GM23338 (cell line): ENCODE results near the gene GCFC2. TPM values are rescaled to one million over a fixed set of nuclear protein-coding genes. Genes with fewer than 3 reads are reported as not detected.
A peak's percentile ranks its signal among the peaks of the same experiment; 100 is the strongest.
"Not testable (repeated sequence)": the region's sequence is repeated elsewhere in the genome, so short reads cannot be mapped to it uniquely, and the experiment has no call there.

Experiments used
- ATAC-seq: fragments of 200-7000 bp; cut with Tn5 transposase; 3 replicates; pipeline ENCODE4 v1.9.1; 2020
- DNase-seq: peaks from one replicate; pipeline ENCODE4 v3.0.0-alpha.2; 2015; ENCODE audit warnings: low spot score
- H2AFZ ChIP-seq: fragments of 200-600 bp; sonication (generic); 2 replicates; pipeline ENCODE4 v1.8.0; 2016; ENCODE audit warnings: antibody characterized with exemption, mild to moderate bottlenecking, moderate library complexity
- H3F3A ChIP-seq: fragments of 200-600 bp; sonication (generic); replicated peaks from 2 replicates; pipeline ENCODE4 v1.8.0; 2017; ENCODE audit warnings: antibody characterized with exemption, mixed run types, low read depth
- H3K27ac ChIP-seq: fragments of 200-600 bp; sonication (generic); 2 replicates; pipeline ENCODE4 v1.6.1; 2016; ENCODE audit warnings: low read depth
- H3K27me3 ChIP-seq: fragments of 200-600 bp; sonication (generic); 2 replicates; pipeline ENCODE4 v1.8.0; 2016; ENCODE audit warnings: mild to moderate bottlenecking, mixed run types, moderate library complexity; ENCODE audit not compliant: insufficient read depth
- H3K36me3 ChIP-seq: fragments of 200-600 bp; sonication (generic); 2 replicates; pipeline ENCODE4 v1.8.0; 2016; ENCODE audit warnings: mild to moderate bottlenecking; ENCODE audit not compliant: insufficient read depth
- H3K4me1 ChIP-seq: fragments of 200-600 bp; sonication (generic); 2 replicates; pipeline ENCODE4 v1.8.0; 2016; ENCODE audit warnings: mild to moderate bottlenecking, moderate library complexity; ENCODE audit not compliant: insufficient read depth
- H3K4me2 ChIP-seq: fragments of 200-600 bp; sonication (generic); 2 replicates; pipeline ENCODE4 v1.7.1; 2017; ENCODE audit warnings: mixed run types
- H3K4me3 ChIP-seq: fragments of 200-600 bp; sonication (generic); 2 replicates; pipeline ENCODE4 v1.6.1; 2016; ENCODE audit warnings: mixed run types
- H3K79me2 ChIP-seq: fragments of 200-600 bp; sonication (generic); replicated peaks from 2 replicates; pipeline ENCODE4 v1.8.0; 2017; ENCODE audit warnings: mild to moderate bottlenecking; ENCODE audit not compliant: insufficient read depth
- H3K9me2 ChIP-seq: fragments of 200-600 bp; sonication (generic); 2 replicates; pipeline ENCODE4 v1.8.0; 2017; ENCODE audit not compliant: insufficient read depth
- H4K20me1 ChIP-seq: fragments of 200-600 bp; sonication (generic); replicated peaks from 2 replicates; pipeline ENCODE4 v1.8.0; 2017; ENCODE audit warnings: mild to moderate bottlenecking; ENCODE audit not compliant: insufficient read depth
- H3K27ac Mint-ChIP-seq: 2 replicates; pipeline ENCODE4 v1.8.0; 2020; ENCODE audit warnings: inconsistent platforms, mild to moderate bottlenecking, moderate library complexity, mixed read lengths
- H3K27me3 Mint-ChIP-seq: 3 replicates; pipeline ENCODE4 v1.8.0; 2022; ENCODE audit warnings: low read depth, mild to moderate bottlenecking, moderate library complexity, mixed read lengths, inconsistent platforms; ENCODE audit not compliant: insufficient read depth, poor library complexity
- H3K36me3 Mint-ChIP-seq: 3 replicates; pipeline ENCODE4 v1.8.0; 2021; ENCODE audit warnings: low read depth, mild to moderate bottlenecking, inconsistent platforms, moderate library complexity, mixed read lengths
- H3K4me1 Mint-ChIP-seq: 3 replicates; pipeline ENCODE4 v1.8.0; 2020; ENCODE audit warnings: mild to moderate bottlenecking, inconsistent platforms, mixed read lengths
- H3K4me3 Mint-ChIP-seq: 3 replicates; pipeline ENCODE4 v1.8.0; 2021; ENCODE audit warnings: moderate library complexity, mild to moderate bottlenecking, inconsistent platforms, mixed read lengths
- H3K9me3 Mint-ChIP-seq: 3 replicates; pipeline ENCODE4 v1.8.0; 2020; ENCODE audit warnings: moderate library complexity, mild to moderate bottlenecking, inconsistent platforms, mixed read lengths
- JUNB ChIP-seq: IDR thresholded peaks from one replicate; pipeline ENCODE4 v1.6.1; 2016; ENCODE audit warnings: antibody characterized with exemption; ENCODE audit not compliant: unreplicated experiment
- NANOG ChIP-seq: IDR thresholded peaks from 2 replicates; pipeline ENCODE4 v1.6.1; 2016; ENCODE audit warnings: antibody characterized with exemption, borderline replicate concordance
- POLR2AphosphoS5 ChIP-seq: IDR thresholded peaks from 2 replicates; pipeline ENCODE4 v1.6.1; 2016; ENCODE audit warnings: antibody characterized with exemption, low read depth
- REST ChIP-seq: IDR thresholded peaks from one replicate; pipeline ENCODE4 v1.6.1; 2018; ENCODE audit warnings: antibody characterized with exemption; ENCODE audit not compliant: unreplicated experiment
- ZNF114 ChIP-seq: fragments of 250-450 bp; sonication (Bioruptor Pico); IDR thresholded peaks from 2 replicates; pipeline ENCODE4 v1.5.0; 2020; ENCODE audit warnings: mild to moderate bottlenecking, moderate library complexity
- ZNF462 ChIP-seq: fragments of 250-450 bp; sonication (Bioruptor Pico); IDR thresholded peaks from 2 replicates; pipeline ENCODE4 v1.5.0; 2020; ENCODE audit warnings: mild to moderate bottlenecking, moderate library complexity
- polyA plus RNA-seq: library from polyadenylated mRNA; unstranded; fragments of >200 nt; fragmentation: Nextera tagmentation; extraction: Ambion mirVana; gene quantifications from 2 replicates; pipeline ENCODE4 v1.2.1, GENCODE V29; 2016
- total RNA-seq: library from RNA; depleted of rRNA; stranded (reverse); fragments of >200 nt; shearing (Covaris generic); gene quantifications from 2 replicates; pipeline ENCODE4 v1.2.3, GENCODE V29; 2014

Gene GCFC2
- total and polyA plus RNA-seq, 2 experiments from 2014 or later: 23.8 to 26.2 TPM

GRCh38 chr2:75676464-75676863 is 34.3 kb downstream of the GCFC2 start (continued):
- TF ChIP-seq REST: no peak
- no peak for TF ChIP-seq ZNF114 (CRISPR knock-in tag)
- TF ChIP-seq POLR2AphosphoS5: no peak
- TF ChIP-seq JUNB: no peak

GRCh38 chr2:75675908-75676307 is 34.8 kb downstream of the GCFC2 start:
- H3K9me3 Mint-ChIP-seq: no peaks in the 10 kb centered on the region
- DNase-seq: no peak
- Histone ChIP-seq H3K9me2 (no peaks in the 10 kb centered on the region), H3K4me1 (no peaks in the 10 kb centered on the region), H3K27ac (no peak overlapping the region), H3K36me3 (no peaks in the 10 kb centered on the region; the same call in 1 of the 2 replicates), H3K4me2 (no peak overlapping the region), H3K4me3 (no peak overlapping the region), H2AFZ (no peak overlapping the region), H3F3A (no peaks in the 10 kb centered on the region), H4K20me1 (no peaks in the 10 kb centered on the region; the same call in 1 of the 2 replicates), H3K79me2 (no peaks in the 10 kb centered on the region), H3K27me3 (no peaks in the 10 kb centered on the region)
- peaks cover 28% of the 10 kb centered on the region for H3K36me3 Mint-ChIP-seq
- H3K27ac Mint-ChIP-seq: no peak overlapping the region
- H3K4me3 Mint-ChIP-seq: no peak overlapping the region
- ATAC-seq: no peak
- no peaks in the 10 kb centered on the region for H3K27me3 Mint-ChIP-seq
- TF ChIP-seq ZNF114 (CRISPR knock-in tag) (no peak), JUNB (no peak), NANOG (no peak)
- H3K4me1 Mint-ChIP-seq: no peaks in the 10 kb centered on the region

GRCh38 chr2:75675423-75675822 is 35.3 kb downstream of the GCFC2 start:
- not testable (repeated sequence) for H3K4me1 Mint-ChIP-seq, H3K27ac ChIP-seq, H3K9me3 Mint-ChIP-seq, H4K20me1 ChIP-seq, H3K4me3 Mint-ChIP-seq, H3K9me2 ChIP-seq, H3K4me1 ChIP-seq, H3K4me3 ChIP-seq, H3K79me2 ChIP-seq, H3K36me3 ChIP-seq, H3K27me3 ChIP-seq, H3K27ac Mint-ChIP-seq, ATAC-seq, H3K27me3 Mint-ChIP-seq, DNase-seq, H2AFZ ChIP-seq, H3K4me2 ChIP-seq, H3F3A ChIP-seq
- peaks cover 27% of the 10 kb centered on the region for H3K36me3 Mint-ChIP-seq

- Mint-ChIP-seq H3K36me3 (peaks cover 23% of the 10 kb centered on the region; the same call in 2 of the 3 replicates), H3K4me3 (no peak overlapping the region), H3K27ac (no peak overlapping the region), H3K27me3 (no peaks in the 10 kb centered on the region), H3K4me1 (peaks cover 11% of the 10 kb centered on the region; the same call in 2 of the 3 replicates), H3K9me3 (no peaks in the 10 kb centered on the region)
- Histone ChIP-seq H3K4me3 (no peak overlapping the region), H3K9me2 (no peaks in the 10 kb centered on the region), H3K79me2 (no peaks in the 10 kb centered on the region), H3K4me1 (peaks cover 22% of the 10 kb centered on the region), H3K27me3 (no peaks in the 10 kb centered on the region), H2AFZ (no peak overlapping the region), H3F3A (no peaks in the 10 kb centered on the region), H3K27ac (peak overlapping the region; percentile 56), H4K20me1 (no peaks in the 10 kb centered on the region), H3K4me2 (peak overlapping the region; percentile 40), H3K36me3 (no peaks in the 10 kb centered on the region)
- ATAC-seq (no peak), DNase-seq (no peak)
- no peak for TF ChIP-seq POLR2AphosphoS5
- TF ChIP-seq ZNF462 (CRISPR knock-in tag): no peak
Observed at GRCh38 chr2:75667884-75668283, 42.8 kb downstream of the GCFC2 start.
